SU-DHL-6 (cell line): ENCODE data around the gene SPATA32.

ENCODE experiments used
- H2AFZ ChIP-seq: fragments of 200-600 bp; sonication (generic); 2 replicates; pipeline ENCODE4 v1.6.1; 2014; ENCODE audit warnings: low read depth, mild to moderate bottlenecking, moderate library complexity, mixed read lengths, antibody characterized with exemption, low read length; ENCODE audit not compliant: severe bottlenecking
- H3F3A ChIP-seq: fragments of 200-600 bp; shearing (Covaris generic); 2 replicates; pipeline ENCODE4 v1.6.0; 2016; ENCODE audit warnings: antibody characterized with exemption, mild to moderate bottlenecking; ENCODE audit not compliant: insufficient read depth
- H3K27ac ChIP-seq: fragments of 200-600 bp; sonication (generic); 2 replicates; pipeline ENCODE4 v1.5.1; 2016; ENCODE audit warnings: low read depth, mild to moderate bottlenecking, low read length, moderate library complexity, mixed read lengths
- H3K27me3 ChIP-seq: fragments of 200-600 bp; sonication (generic), shearing (Covaris generic); 2 replicates; pipeline ENCODE4 v1.6.0; 2014; ENCODE audit warnings: mild to moderate bottlenecking, low read length
- H3K36me3 ChIP-seq: fragments of 200-600 bp; sonication (generic); 2 replicates; pipeline ENCODE4 v1.6.1; 2014; ENCODE audit warnings: mild to moderate bottlenecking, low read length, mixed read lengths
- H3K4me2 ChIP-seq: fragments of 300-600, 200-600 bp; shearing (Covaris generic), sonication (generic); 2 replicates; pipeline ENCODE4 v1.6.0; 2014; ENCODE audit warnings: low read length, low read depth, mild to moderate bottlenecking; ENCODE audit not compliant: poor library complexity, severe bottlenecking
- H3K4me3 ChIP-seq: fragments of 200-600 bp; sonication (generic); 2 replicates; pipeline ENCODE4 v1.5.1; 2014; ENCODE audit warnings: antibody characterized with exemption, low read length, mild to moderate bottlenecking, mixed read lengths; ENCODE audit not compliant: insufficient read depth, poor library complexity, severe bottlenecking
- H3K79me2 ChIP-seq: fragments of 200-600 bp; sonication (generic); 2 replicates; pipeline ENCODE4 v1.6.1; 2014; ENCODE audit warnings: mild to moderate bottlenecking, low read length, moderate library complexity; ENCODE audit not compliant: insufficient read depth
- H3K9ac ChIP-seq: fragments of 200-600 bp; sonication (generic); 2 replicates; pipeline ENCODE4 v1.7.0; 2014; ENCODE audit warnings: mild to moderate bottlenecking, low read length
- H3K9me2 ChIP-seq: fragments of 200-600 bp; sonication (generic); replicated peaks from 2 replicates; pipeline ENCODE4 v1.6.1; 2014; ENCODE audit warnings: low read length; ENCODE audit not compliant: insufficient read depth
- H3K9me3 ChIP-seq: fragments of 200-600 bp; sonication (generic); 2 replicates; pipeline ENCODE4 v1.6.1; 2014; ENCODE audit warnings: low read length, mixed read lengths; ENCODE audit not compliant: insufficient read depth
- H4K20me1 ChIP-seq: fragments of 200-600 bp; sonication (generic); 2 replicates; pipeline ENCODE4 v1.6.1; 2014; ENCODE audit warnings: low read depth, mild to moderate bottlenecking, antibody characterized with exemption, low read length, moderate library complexity, mixed read lengths
- EZH2phosphoT487 ChIP-seq: fragments of 200-600 bp; sonication (generic), shearing (Covaris generic); conservative IDR thresholded peaks from 2 replicates; pipeline ENCODE4 v1.6.1; 2018; ENCODE audit warnings: mild to moderate bottlenecking, antibody characterized with exemption, low read length, moderate library complexity, mixed read lengths
- TF ChIP-seq, protein P1 (sequence below): fragments of 200-600 bp; sonication (generic); IDR thresholded peaks from one replicate; pipeline ENCODE4 v1.5.1; 2017; ENCODE audit warnings: antibody characterized with exemption, mild to moderate bottlenecking, low read length, moderate library complexity; ENCODE audit not compliant: insufficient read depth, poor library complexity, severe bottlenecking

SPATA32 gene

DNA sequence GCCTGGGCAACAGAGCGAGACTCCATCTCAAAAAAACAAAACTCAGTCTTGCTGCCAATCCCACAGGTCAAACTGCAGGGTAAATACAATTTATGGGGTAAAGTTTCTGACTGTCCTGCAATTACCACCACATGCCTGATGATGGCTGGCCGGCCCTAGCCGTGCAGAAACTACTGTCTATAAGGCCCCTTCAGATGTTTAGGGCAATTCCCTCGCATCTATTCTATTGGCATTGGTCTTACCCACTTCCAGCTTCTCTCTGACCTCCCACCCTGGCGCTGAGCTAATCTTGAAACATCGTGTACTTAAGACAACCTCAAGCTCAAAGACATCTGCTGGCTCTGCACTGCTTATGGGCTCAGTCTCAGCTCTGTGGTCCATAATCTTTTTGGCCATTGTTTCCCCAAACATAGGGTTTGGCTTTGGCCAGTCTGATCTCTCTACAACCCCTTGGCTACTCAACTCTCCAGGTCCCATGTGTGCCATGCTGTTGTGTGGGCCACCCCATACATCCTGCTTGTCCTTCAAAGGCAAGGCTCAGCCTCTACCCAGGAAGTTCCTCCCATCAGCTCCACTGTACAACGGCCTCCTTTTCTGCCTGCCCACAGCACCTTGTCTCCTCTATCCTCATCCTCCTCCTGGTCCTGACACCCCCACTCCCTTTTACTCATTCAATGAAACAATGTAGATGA is 38.3 kb upstream of the SPATA32 start:
- no peaks in the 10 kb centered on the region for H3K9me2 ChIP-seq
- no peak overlapping the region for H3K4me2 ChIP-seq
- no peak overlapping the region for H2AFZ ChIP-seq
- no peaks in the 10 kb centered on the region for H3K27me3 ChIP-seq
- H3K27ac ChIP-seq: no peak overlapping the region
- no peak for TF ChIP-seq EZH2phosphoT487
- TF ChIP-seq, protein P1, sequence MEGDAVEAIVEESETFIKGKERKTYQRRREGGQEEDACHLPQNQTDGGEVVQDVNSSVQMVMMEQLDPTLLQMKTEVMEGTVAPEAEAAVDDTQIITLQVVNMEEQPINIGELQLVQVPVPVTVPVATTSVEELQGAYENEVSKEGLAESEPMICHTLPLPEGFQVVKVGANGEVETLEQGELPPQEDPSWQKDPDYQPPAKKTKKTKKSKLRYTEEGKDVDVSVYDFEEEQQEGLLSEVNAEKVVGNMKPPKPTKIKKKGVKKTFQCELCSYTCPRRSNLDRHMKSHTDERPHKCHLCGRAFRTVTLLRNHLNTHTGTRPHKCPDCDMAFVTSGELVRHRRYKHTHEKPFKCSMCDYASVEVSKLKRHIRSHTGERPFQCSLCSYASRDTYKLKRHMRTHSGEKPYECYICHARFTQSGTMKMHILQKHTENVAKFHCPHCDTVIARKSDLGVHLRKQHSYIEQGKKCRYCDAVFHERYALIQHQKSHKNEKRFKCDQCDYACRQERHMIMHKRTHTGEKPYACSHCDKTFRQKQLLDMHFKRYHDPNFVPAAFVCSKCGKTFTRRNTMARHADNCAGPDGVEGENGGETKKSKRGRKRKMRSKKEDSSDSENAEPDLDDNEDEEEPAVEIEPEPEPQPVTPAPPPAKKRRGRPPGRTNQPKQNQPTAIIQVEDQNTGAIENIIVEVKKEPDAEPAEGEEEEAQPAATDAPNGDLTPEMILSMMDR: no peak
- no peaks in the 10 kb centered on the region for H3K36me3 ChIP-seq
- no peaks in the 10 kb centered on the region for H4K20me1 ChIP-seq
- H3K4me3 ChIP-seq: no peak overlapping the region
- H3K9ac ChIP-seq: no peak overlapping the region
- H3K9me3 ChIP-seq: no peaks in the 10 kb centered on the region
- peaks cover 26% of the 10 kb centered on the region for H3K79me2 ChIP-seq
- no peaks in the 10 kb centered on the region for H3F3A ChIP-seq

DNA sequence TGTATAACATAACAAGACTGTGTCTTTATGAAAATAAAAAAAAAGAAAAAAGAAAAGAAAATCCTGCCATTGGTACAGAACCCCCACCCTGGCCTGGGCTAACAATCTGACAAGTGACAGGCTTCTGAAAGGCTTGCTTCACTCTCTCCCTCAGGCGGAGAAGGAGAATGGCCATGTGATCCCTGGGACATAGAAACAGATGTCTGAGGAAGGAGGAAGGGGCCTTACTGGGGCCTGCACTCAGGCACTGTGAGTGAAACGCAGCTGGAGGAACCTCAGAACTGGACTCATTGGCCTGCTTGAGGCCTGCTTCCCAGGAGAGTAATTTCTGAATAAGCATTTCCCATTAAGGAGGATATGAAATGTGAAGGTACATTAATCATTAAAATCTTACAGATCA is 37.5 kb upstream of the SPATA32 start:
- Histone ChIP-seq H3K27me3 (no peaks in the 10 kb centered on the region), H3K9ac (no peak overlapping the region)

DNA sequence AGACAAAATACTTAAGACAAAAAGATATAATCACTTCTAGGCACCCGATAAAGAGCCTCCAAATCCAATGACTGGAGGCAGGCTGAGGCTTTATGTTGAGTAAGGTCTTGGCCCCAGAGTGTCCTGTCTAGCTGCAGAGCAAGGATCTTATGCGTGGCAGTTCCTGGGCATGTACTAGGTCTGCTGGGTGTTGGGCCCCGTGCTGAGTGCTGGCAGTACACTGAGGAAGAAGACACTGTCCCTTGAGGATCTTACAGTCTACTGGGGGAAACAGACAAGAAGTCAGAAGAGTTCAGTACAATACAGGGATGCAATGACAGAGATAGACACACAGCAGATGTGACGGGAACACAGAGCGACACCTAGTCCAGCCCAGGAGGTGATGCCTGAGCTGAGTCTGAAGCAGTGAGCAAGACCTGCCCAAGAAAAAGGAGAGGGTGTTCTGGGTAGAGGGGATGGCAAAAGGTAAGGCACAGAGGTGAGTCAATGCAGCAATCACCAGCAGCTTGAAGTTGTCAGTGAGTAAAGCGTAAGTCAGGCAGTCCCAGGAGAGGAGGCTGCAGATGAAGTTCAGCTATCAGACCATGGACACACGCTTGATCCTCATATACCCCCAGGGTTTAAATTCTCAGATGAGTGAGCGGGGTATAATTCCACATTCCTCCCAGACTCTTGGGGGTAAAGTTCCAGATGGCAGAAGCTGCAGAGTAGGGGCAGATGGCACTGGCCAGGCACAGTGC is 36.8 kb upstream of the SPATA32 start:
- Histone ChIP-seq H4K20me1 (no peaks in the 10 kb centered on the region), H3K9ac (no peak overlapping the region), H3K4me2 (no peak overlapping the region), H3K4me3 (no peak overlapping the region), H3K36me3 (no peaks in the 10 kb centered on the region), H3K9me3 (no peaks in the 10 kb centered on the region), H2AFZ (no peak overlapping the region), H3K27me3 (no peaks in the 10 kb centered on the region), H3F3A (no peaks in the 10 kb centered on the region), H3K79me2 (peaks cover 22% of the 10 kb centered on the region; the same call in 1 of the 2 replicates), H3K9me2 (no peaks in the 10 kb centered on the region), H3K27ac (no peak overlapping the region)
- TF ChIP-seq, protein P1: no peak
- TF ChIP-seq EZH2phosphoT487: no peak

More for the DNA sequence above, 37.5 kb upstream of the SPATA32 start:
- Histone ChIP-seq H3K4me3 (no peak overlapping the region), H2AFZ (no peak overlapping the region), H3K79me2 (peaks cover 26% of the 10 kb centered on the region), H3K4me2 (no peak overlapping the region), H3K36me3 (no peaks in the 10 kb centered on the region), H4K20me1 (no peaks in the 10 kb centered on the region), H3K9me3 (no peaks in the 10 kb centered on the region), H3K9me2 (no peaks in the 10 kb centered on the region), H3F3A (no peaks in the 10 kb centered on the region), H3K27ac (no peak overlapping the region)
- TF ChIP-seq, protein P1: no peak
- TF ChIP-seq EZH2phosphoT487: no peak
